DOHH2 (cell line): ENCODE measurements around the gene NOSIP.

Experiments
- H3F3A ChIP-seq: fragments of 200-600 bp; sonication (generic), shearing (Covaris generic); 2 replicates; pipeline ENCODE4 v1.6.0; 2016; ENCODE audit warnings: antibody characterized with exemption, mild to moderate bottlenecking; ENCODE audit not compliant: control insufficient read depth, insufficient read depth
- H3K27ac ChIP-seq: fragments of 200-600 bp; sonication (generic); 2 replicates; pipeline ENCODE4 v1.5.1; 2014; ENCODE audit warnings: low read depth, mild to moderate bottlenecking, low read length, moderate library complexity
- H3K27me3 ChIP-seq: fragments of 200-600 bp; sonication (generic); 2 replicates; pipeline ENCODE4 v1.6.1; 2014; ENCODE audit warnings: mild to moderate bottlenecking, low read length, mixed read lengths; ENCODE audit not compliant: control insufficient read depth
- H3K36me3 ChIP-seq: fragments of 200-600 bp; sonication (generic); 2 replicates; pipeline ENCODE4 v1.6.1; 2014; ENCODE audit warnings: mild to moderate bottlenecking, low read length, moderate library complexity, mixed read lengths; ENCODE audit not compliant: control insufficient read depth
- H3K4me1 ChIP-seq: fragments of 200-600 bp; sonication (generic); 2 replicates; pipeline ENCODE4 v1.6.1; 2014; ENCODE audit warnings: mild to moderate bottlenecking, low read length, mixed read lengths; ENCODE audit not compliant: control insufficient read depth
- H3K4me2 ChIP-seq: fragments of 200-600 bp; sonication (generic); 2 replicates; pipeline ENCODE4 v1.6.0; 2014; ENCODE audit warnings: mild to moderate bottlenecking, low read length, moderate library complexity
- H3K4me3 ChIP-seq: fragments of 200-600 bp; sonication (generic); 2 replicates; pipeline ENCODE4 v1.5.1; 2014; ENCODE audit warnings: mild to moderate bottlenecking, low read length, mixed read lengths
- H3K79me2 ChIP-seq: fragments of 200-600 bp; sonication (generic); 2 replicates; pipeline ENCODE4 v1.6.1; 2014; ENCODE audit warnings: mild to moderate bottlenecking, low read length, mixed read lengths; ENCODE audit not compliant: control insufficient read depth
- H3K9me2 ChIP-seq: fragments of 200-600 bp; sonication (generic); replicated peaks from 2 replicates; pipeline ENCODE4 v1.6.1; 2014; ENCODE audit warnings: mild to moderate bottlenecking, low read length, mixed read lengths; ENCODE audit not compliant: control insufficient read depth
- H3K9me3 ChIP-seq: fragments of 200-600 bp; sonication (generic); 2 replicates; pipeline ENCODE4 v1.6.1; 2014; ENCODE audit warnings: antibody characterized with exemption, low read length, mixed read lengths; ENCODE audit not compliant: control insufficient read depth, insufficient read depth
- H4K20me1 ChIP-seq: fragments of 200-600 bp; sonication (generic); 2 replicates; pipeline ENCODE4 v1.6.0; 2014; ENCODE audit warnings: low read depth, mild to moderate bottlenecking, antibody characterized with exemption, low read length, moderate library complexity; ENCODE audit not compliant: control insufficient read depth, insufficient read depth
- EZH2phosphoT487 ChIP-seq: fragments of 200-600 bp; sonication (generic); IDR thresholded peaks from 2 replicates; pipeline ENCODE4 v1.6.1; 2017; ENCODE audit warnings: borderline replicate concordance, mild to moderate bottlenecking, antibody characterized with exemption, low read length, moderate library complexity, mixed read lengths
- TF ChIP-seq, protein P1 (sequence below): fragments of 200-600 bp; sonication (generic); IDR thresholded peaks from one replicate; pipeline ENCODE4 v1.5.1; 2014; ENCODE audit warnings: antibody characterized with exemption, mild to moderate bottlenecking, low read depth, low read length; ENCODE audit not compliant: poor library complexity, severe bottlenecking

NOSIP gene

DNA sequence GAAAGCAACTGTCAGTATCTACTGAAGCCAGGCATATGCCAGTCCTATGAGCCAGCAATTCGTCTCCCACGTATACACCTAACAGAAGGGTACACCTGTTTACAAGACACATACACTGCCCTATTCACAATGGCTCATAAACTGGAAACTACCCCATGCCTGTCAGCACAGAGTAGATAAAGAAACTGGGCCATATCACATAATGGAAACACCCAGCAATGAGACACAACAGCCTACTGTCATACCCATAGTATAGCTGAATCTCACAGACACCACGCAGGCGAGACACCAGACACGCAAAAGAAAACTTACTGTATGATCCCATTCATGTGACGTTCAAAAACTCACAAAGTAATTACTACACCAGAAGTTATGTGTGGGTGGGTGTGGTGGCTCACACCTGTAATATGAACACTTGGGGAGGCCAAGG, 15.7 kb downstream of the NOSIP start:
- H3K27me3 ChIP-seq, result no peaks in the 10 kb centered on the region
- no peaks in the 10 kb centered on the region for H4K20me1 ChIP-seq
- H3K4me2 ChIP-seq, result no peak overlapping the region
- no peaks in the 10 kb centered on the region for H3K9me2 ChIP-seq
- TF ChIP-seq EZH2phosphoT487, result no peak
- TF ChIP-seq, protein P1, sequence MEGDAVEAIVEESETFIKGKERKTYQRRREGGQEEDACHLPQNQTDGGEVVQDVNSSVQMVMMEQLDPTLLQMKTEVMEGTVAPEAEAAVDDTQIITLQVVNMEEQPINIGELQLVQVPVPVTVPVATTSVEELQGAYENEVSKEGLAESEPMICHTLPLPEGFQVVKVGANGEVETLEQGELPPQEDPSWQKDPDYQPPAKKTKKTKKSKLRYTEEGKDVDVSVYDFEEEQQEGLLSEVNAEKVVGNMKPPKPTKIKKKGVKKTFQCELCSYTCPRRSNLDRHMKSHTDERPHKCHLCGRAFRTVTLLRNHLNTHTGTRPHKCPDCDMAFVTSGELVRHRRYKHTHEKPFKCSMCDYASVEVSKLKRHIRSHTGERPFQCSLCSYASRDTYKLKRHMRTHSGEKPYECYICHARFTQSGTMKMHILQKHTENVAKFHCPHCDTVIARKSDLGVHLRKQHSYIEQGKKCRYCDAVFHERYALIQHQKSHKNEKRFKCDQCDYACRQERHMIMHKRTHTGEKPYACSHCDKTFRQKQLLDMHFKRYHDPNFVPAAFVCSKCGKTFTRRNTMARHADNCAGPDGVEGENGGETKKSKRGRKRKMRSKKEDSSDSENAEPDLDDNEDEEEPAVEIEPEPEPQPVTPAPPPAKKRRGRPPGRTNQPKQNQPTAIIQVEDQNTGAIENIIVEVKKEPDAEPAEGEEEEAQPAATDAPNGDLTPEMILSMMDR, result no peak
- H3K79me2 ChIP-seq, result peaks cover 30% of the 10 kb centered on the region
- H3K27ac ChIP-seq, result no peak overlapping the region
- no peaks in the 10 kb centered on the region for H3F3A ChIP-seq
- H3K4me3 ChIP-seq, result no peak overlapping the region
- no peaks in the 10 kb centered on the region for H3K9me3 ChIP-seq
- H3K4me1 ChIP-seq, result peaks cover 9% of the 10 kb centered on the region
- peaks cover 4% of the 10 kb centered on the region; the same call in 1 of the 2 replicates for H3K36me3 ChIP-seq

GRCh38 chr19:49560358-49560900, 19.9 kb downstream of the NOSIP start:
- Histone ChIP-seq H3K79me2 (peaks cover 15% of the 10 kb centered on the region), H4K20me1 (no peaks in the 10 kb centered on the region), H3K4me3 (no peak overlapping the region), H3F3A (no peaks in the 10 kb centered on the region), H3K27ac (no peak overlapping the region), H3K4me2 (no peak overlapping the region), H3K4me1 (peaks cover 4% of the 10 kb centered on the region), H3K27me3 (no peaks in the 10 kb centered on the region), H3K9me3 (no peaks in the 10 kb centered on the region), H3K9me2 (no peaks in the 10 kb centered on the region), H3K36me3 (peaks cover 35% of the 10 kb centered on the region)
- TF ChIP-seq EZH2phosphoT487, result no peak
- TF ChIP-seq, protein P1, result no peak

- Histone ChIP-seq H3K36me3 (peaks cover 37% of the 10 kb centered on the region), H3K4me3 (no peak overlapping the region), H4K20me1 (no peaks in the 10 kb centered on the region), H3K4me1 (peaks cover under 1% of the 10 kb centered on the region; the same call in 1 of the 2 replicates), H3K9me3 (no peaks in the 10 kb centered on the region), H3K79me2 (peaks cover 12% of the 10 kb centered on the region), H3K4me2 (no peak overlapping the region), H3K27ac (no peak overlapping the region), H3K9me2 (no peaks in the 10 kb centered on the region), H3F3A (no peaks in the 10 kb centered on the region), H3K27me3 (no peaks in the 10 kb centered on the region)
- no peak for TF ChIP-seq EZH2phosphoT487
- TF ChIP-seq, protein P1, result no peak
Observed at GRCh38 chr19:49559928-49560327, 20.4 kb downstream of the NOSIP start.
